HG03432 (cell line): ENCODE data around the gene RBFOX1.

Experiments
- ATAC-seq: cut with Tn5 transposase; IDR thresholded peaks from one replicate; pipeline ENCODE4 v1.9.1; 2021; ENCODE audit warnings: mild to moderate bottlenecking, moderate library complexity; ENCODE audit not compliant: unreplicated experiment

Gene RBFOX1

DNA sequence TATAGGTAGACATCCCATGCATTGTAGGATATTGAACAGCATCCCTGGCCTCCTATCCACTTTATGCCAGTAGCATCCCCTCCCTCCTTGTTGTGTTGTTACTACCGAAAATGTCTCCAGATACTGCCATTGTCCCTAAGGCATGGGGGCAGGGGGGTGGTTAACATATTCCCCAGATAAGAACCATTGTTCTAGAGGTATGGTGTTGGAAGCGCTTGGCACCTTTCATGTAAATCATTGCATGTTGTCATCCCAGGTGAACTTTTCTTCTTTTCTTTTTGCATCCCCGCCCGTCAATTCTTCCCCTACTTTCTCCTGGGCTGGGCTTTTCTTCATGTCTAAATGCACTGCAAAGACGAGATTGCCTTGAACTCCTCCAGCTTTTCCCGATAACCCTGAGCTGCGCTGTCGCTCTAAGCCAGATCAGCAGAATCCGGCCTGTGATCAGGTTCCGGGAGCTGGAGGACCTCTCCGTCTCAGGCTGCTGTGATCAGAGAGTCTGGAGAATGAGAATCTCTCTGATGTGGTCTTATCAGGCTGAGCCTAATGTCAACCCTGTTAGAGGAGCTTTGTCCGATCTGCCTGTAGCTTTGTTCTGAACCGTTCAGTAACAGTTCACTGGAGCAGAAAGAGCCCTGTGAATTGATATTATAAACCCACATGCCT lies 76.2 kb downstream of the RBFOX1 start:
- ATAC-seq, result no peak

DNA sequence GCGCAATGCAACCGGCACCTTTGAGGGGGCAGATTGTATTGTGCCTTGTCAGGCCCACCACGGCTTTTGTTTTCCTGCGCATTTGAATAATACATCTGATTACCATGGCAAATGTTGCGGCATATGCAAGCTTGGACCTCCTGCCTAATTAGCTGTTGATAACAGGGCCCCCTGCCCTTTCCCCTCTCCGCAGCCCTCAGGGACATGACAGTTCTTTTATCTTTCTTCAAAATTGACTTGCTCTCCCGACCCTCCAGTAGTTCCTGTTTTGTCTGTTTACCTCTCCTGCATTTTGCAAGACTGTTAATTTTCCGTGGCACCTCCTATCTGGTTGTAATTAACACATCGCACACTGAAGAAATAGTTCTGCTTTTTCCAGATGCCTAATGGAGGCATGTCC lies 86.8 kb downstream of the RBFOX1 start:
- ATAC-seq, result no peak

GRCh38 chr16:7420079-7420478 lies 87.4 kb downstream of the RBFOX1 start:
- no peak for ATAC-seq

GRCh38 chr16:7420843-7421242 lies 88.2 kb downstream of the RBFOX1 start:
- no peak for ATAC-seq

GRCh38 chr16:7421578-7421977 lies 88.9 kb downstream of the RBFOX1 start:
- no peak for ATAC-seq

- ATAC-seq, result no peak
Measured at GRCh38 chr16:7422036-7422888, 89.6 kb downstream of the RBFOX1 start.

GRCh38 chr16:7423434-7424044 lies 90.9 kb downstream of the RBFOX1 start:
- ATAC-seq, result no peak

DNA sequence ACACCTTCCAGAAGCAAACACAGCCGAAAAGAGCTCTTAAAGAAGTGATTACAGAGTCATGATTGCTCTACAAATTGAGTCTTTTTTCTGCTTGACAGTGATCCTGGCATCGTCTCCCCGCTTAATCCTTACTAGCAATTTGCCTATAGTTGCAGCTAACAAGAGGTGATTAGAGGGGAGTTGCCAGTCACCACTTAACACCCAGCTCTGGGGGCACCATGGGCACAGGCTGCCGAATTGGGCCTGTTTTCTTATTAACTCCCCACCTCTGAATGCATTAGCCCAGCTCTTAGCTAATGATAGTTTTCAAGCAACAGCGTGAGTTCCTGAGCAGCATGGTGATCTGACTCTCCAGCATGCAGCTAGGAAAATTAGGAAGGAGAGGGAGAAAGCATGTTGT lies 93.5 kb downstream of the RBFOX1 start:
- no peak for ATAC-seq

DNA sequence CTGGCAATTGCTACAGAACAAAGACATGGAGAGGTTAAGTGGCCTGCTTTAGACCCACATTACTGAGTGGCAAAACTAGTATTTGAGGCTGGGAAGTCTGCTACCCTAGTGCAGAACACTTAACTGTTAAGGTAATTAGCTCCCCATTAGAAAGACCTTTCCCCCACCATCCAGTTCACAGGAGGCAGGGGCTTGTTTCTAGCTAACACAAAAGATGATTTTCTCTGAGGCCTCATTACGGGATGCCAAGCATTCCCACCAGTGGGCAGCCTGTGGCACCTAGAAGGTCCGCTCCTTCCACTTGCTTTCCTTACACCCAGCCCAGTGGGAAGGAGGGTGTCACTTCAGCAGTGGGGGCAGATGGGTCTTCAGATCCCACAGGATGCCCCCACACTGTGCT lies 99.1 kb downstream of the RBFOX1 start:
- no peak for ATAC-seq

- no peak for ATAC-seq
Measured at GRCh38 chr16:7436306-7436705, 103.7 kb downstream of the RBFOX1 start.

GRCh38 chr16:7437135-7437804 lies 104.6 kb downstream of the RBFOX1 start:
- no peak for ATAC-seq

- no peak for ATAC-seq
Measured at GRCh38 chr16:7437843-7438242, 105.2 kb downstream of the RBFOX1 start.

DNA sequence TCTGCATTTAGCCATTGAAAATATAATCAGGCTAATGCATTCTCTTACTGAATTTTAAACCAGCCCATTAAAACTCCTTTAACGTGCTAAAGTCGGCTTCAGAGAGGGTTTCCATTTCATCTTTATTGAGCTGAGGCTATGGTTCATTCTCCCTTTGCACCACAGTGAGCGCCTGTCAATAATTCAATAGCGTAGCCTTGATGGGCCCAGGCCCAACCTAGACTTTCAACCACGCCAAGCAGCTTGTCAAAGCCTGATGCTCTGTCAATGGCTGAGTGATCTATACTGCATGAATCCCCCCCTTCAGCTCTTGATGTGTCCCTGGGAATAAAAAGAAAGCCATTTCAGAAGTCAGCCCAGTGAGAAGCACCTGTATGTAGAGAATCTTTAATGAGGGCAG lies 106.0 kb downstream of the RBFOX1 start:
- no peak for ATAC-seq

GRCh38 chr16:7439518-7439917 lies 106.9 kb downstream of the RBFOX1 start:
- ATAC-seq, result no peak

- ATAC-seq, result no peak
Measured at GRCh38 chr16:7440886-7441400, 108.3 kb downstream of the RBFOX1 start.

DNA sequence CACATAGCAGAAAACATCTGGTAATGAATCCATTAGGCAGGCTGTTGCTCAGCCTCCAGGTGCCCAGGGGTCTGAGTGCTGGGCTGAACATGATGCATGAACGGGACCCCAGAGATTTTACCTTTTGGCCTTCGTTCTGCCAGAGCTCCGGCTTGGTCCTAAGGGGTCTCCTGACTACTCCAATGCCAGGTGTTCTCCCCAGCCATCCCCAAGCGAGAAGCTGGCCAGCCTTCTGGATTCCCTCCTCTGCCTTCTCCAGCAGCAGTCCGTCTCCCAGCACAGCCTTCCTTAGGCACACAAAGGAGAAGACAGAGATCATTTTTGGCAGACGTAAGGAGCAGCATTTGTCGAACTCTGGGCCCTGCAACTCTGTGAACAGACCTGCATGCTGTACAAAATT lies 109.4 kb downstream of the RBFOX1 start:
- no peak for ATAC-seq

GRCh38 chr16:7443142-7443541 lies 110.5 kb downstream of the RBFOX1 start:
- no peak for ATAC-seq

DNA sequence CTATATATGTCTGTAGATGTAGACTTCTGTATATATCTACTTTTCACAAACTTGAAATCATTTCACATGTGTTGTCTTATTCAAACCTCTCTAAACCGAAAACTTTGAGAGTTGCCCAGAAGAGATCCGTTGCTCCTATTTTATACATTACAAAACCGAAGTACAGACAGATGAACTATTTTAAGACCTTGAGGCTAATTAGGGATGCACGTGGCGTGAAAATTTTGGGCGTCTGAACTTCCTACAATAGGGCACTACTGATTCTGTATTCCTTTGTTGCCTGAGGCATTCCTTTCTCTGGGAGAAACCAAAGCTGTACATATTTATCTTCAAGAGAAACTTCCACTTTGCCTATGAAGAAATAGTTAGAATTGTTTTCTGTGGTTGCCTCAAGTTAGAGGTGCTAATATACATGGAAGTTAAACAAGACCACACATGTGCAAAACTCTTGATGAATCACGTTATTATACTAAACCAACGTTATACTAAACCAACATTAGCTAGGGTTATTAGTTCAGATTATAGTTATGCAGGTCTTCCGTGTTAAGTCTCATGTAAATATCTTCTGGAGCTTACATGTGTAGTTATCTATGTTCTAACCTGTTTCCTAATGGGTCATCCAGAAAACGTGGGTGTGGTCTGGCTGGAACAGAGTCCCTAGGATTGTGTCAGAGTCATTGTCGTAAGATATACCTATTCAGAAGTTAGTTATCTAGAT lies 111.2 kb downstream of the RBFOX1 start:
- ATAC-seq, result no peak

GRCh38 chr16:7449306-7449705 lies 116.7 kb downstream of the RBFOX1 start:
- ATAC-seq, result no peak

GRCh38 chr16:7449808-7450207 lies 117.2 kb downstream of the RBFOX1 start:
- ATAC-seq, result no peak

DNA sequence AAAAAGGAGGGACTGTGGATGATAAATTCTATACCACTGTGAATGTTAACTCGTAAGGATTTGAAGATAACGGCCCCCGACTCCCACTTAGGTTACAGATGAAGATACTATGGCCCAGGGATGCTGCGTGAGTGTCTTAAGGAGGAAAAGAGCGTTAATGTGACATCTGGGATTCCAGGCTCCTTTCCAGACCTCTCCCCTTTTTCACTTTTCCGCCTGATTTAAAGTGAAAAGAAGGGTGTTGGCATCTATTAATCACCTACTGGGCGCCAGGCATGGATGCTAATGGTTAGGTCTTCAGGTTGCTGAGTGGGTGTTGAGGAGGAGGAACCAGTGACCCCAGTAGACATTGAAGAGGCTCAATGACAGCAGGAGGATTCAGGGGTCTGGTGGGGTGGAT lies 117.8 kb downstream of the RBFOX1 start:
- no peak for ATAC-seq
